RWPE2 (cell line): ENCODE data around the gene TNFSF10.

ENCODE experiments used
- ATAC-seq: fragments of 200-7000 bp; cut with Tn5 transposase; 3 replicates; pipeline ENCODE4 v1.9.1; 2021; ENCODE audit warnings: low read depth
- DNase-seq: peaks from one replicate; pipeline ENCODE4 v3.0.0-alpha.2; 2020; ENCODE audit warnings: low spot score
- H3K27ac ChIP-seq: fragments of 450-650 bp; 2 replicates; pipeline ENCODE4 v1.5.1; 2017; ENCODE audit warnings: mild to moderate bottlenecking; ENCODE audit not compliant: poor library complexity, severe bottlenecking
- H3K27me3 ChIP-seq: fragments of 250-450 bp; sonication (Bioruptor Pico); 2 replicates; pipeline ENCODE4 v1.5.1; 2021; ENCODE audit warnings: mild to moderate bottlenecking, moderate library complexity; ENCODE audit not compliant: insufficient read depth, poor library complexity, severe bottlenecking
- H3K36me3 ChIP-seq: fragments of 250-450 bp; sonication (Bioruptor Pico); 2 replicates; pipeline ENCODE4 v1.5.1; 2020; ENCODE audit warnings: low read depth, mild to moderate bottlenecking, moderate library complexity
- H3K4me1 ChIP-seq: fragments of 250-450 bp; sonication (Bioruptor Pico); 2 replicates; pipeline ENCODE4 v1.5.1; 2021; ENCODE audit warnings: mild to moderate bottlenecking, moderate library complexity; ENCODE audit not compliant: insufficient read depth, poor library complexity, severe bottlenecking
- H3K4me3 ChIP-seq: fragments of 250-450 bp; sonication (Bioruptor Pico); 2 replicates; pipeline ENCODE4 v1.5.1; 2021; ENCODE audit warnings: mild to moderate bottlenecking, moderate library complexity; ENCODE audit not compliant: severe bottlenecking
- H3K9me3 ChIP-seq: fragments of 250-450 bp; sonication (Bioruptor Pico); 2 replicates; pipeline ENCODE4 v1.5.1; 2021; ENCODE audit warnings: mild to moderate bottlenecking, moderate library complexity; ENCODE audit not compliant: severe bottlenecking
- CTCF ChIP-seq: fragments of 450-650 bp; IDR thresholded peaks from one replicate; pipeline ENCODE4 v1.5.1; 2017; ENCODE audit warnings: mild to moderate bottlenecking, moderate library complexity; ENCODE audit not compliant: poor library complexity, severe bottlenecking

The TNFSF10 gene

GRCh38 chr3:172540049-172540448, 16.8 kb upstream of the TNFSF10 start:
- TF ChIP-seq CTCF, result no peak
- ATAC-seq, result no peak
- no peak overlapping the region for H3K4me3 ChIP-seq

GRCh38 chr3:172539273-172539672, 16.0 kb upstream of the TNFSF10 start:
- no peak overlapping the region for H3K27ac ChIP-seq
- no peak for ATAC-seq
- no peak for TF ChIP-seq CTCF

More at GRCh38 chr3:172540049-172540448, 16.8 kb upstream of the TNFSF10 start:
- no peak for DNase-seq
- Histone ChIP-seq H3K27me3 (no peaks in the 10 kb centered on the region), H3K36me3 (no peaks in the 10 kb centered on the region), H3K27ac (no peak overlapping the region), H3K4me1 (peaks cover 29% of the 10 kb centered on the region), H3K9me3 (no peaks in the 10 kb centered on the region)

GRCh38 chr3:172538368-172539151, 15.3 kb upstream of the TNFSF10 start:
- Histone ChIP-seq H3K9me3 (no peaks in the 10 kb centered on the region), H3K4me3 (no peak overlapping the region), H3K36me3 (no peaks in the 10 kb centered on the region), H3K27me3 (no peaks in the 10 kb centered on the region), H3K4me1 (peaks cover 29% of the 10 kb centered on the region), H3K27ac (no peak overlapping the region)
- DNase-seq (no peak), ATAC-seq (no peak)
- TF ChIP-seq CTCF, result no peak

More at GRCh38 chr3:172539273-172539672, 16.0 kb upstream of the TNFSF10 start:
- Histone ChIP-seq H3K9me3 (no peaks in the 10 kb centered on the region), H3K27me3 (no peaks in the 10 kb centered on the region), H3K36me3 (no peaks in the 10 kb centered on the region), H3K4me3 (no peak overlapping the region), H3K4me1 (peaks cover 29% of the 10 kb centered on the region)
- DNase-seq, result no peak

GRCh38 chr3:172537507-172538158, 14.4 kb upstream of the TNFSF10 start:
- H3K4me3 ChIP-seq, result no peak overlapping the region
- ATAC-seq (no peak), DNase-seq (no peak)
- no peaks in the 10 kb centered on the region for H3K36me3 ChIP-seq
- no peak for TF ChIP-seq CTCF
- H3K9me3 ChIP-seq, result no peaks in the 10 kb centered on the region
- H3K4me1 ChIP-seq, result peaks cover 26% of the 10 kb centered on the region
- H3K27ac ChIP-seq, result peak overlapping the region; percentile 41
- no peaks in the 10 kb centered on the region for H3K27me3 ChIP-seq
